K562 (cell line): ENCODE measurements around the gene CNGA3. TPM values are rescaled to one million over a fixed set of nuclear protein-coding genes. Genes with fewer than 3 reads are reported as not detected.

Source experiments
- BCOR ChIP-seq: fragments of 450-650 bp; IDR thresholded peaks from 2 replicates; pipeline ENCODE4 v1.6.1; 2016
- FOXA3 ChIP-seq, 2 experiments: fragments of 450-650 bp in 1 of 2; sonication (generic) in 1 of 2; formaldehyde crosslinking; IDR thresholded peaks in 1 of 2; conservative IDR thresholded peaks in 1 of 2; 2 replicates each; pipeline versions ENCODE4 v1.4.0 to v1.8.0; 2020 to 2022; ENCODE audit warnings: mild to moderate bottlenecking in 2 of 2, missing genetic modification reagents in 1 of 2
- FOXJ2 ChIP-seq: fragments of 200-800 bp; sonication (Bioruptor generic); IDR thresholded peaks from 2 replicates; pipeline ENCODE4 v1.6.1; 2016; ENCODE audit warnings: missing genetic modification characterization, missing compliant biosample characterization
- GTF2E2 ChIP-seq: fragments of 200-800 bp; sonication (Bioruptor generic); IDR thresholded peaks from 2 replicates; pipeline ENCODE4 v1.6.1; 2016; ENCODE audit warnings: missing genetic modification characterization, missing compliant biosample characterization
- PPARD ChIP-seq: fragments of 250-450 bp; sonication (Bioruptor Pico); IDR thresholded peaks from 2 replicates; pipeline ENCODE4 v1.8.0; 2022; ENCODE audit warnings: inconsistent platforms, mild to moderate bottlenecking, moderate library complexity
- SP2 ChIP-seq: IDR thresholded peaks from 2 replicates; pipeline ENCODE4 v1.6.1; 2011; ENCODE audit warnings: mild to moderate bottlenecking, low read depth, low read length, moderate library complexity; ENCODE audit not compliant: poor library complexity, severe bottlenecking; ENCODE audit errors: extremely low read depth
- STAT5A ChIP-seq: IDR thresholded peaks from 2 replicates; pipeline ENCODE4 v1.6.1; 2012; ENCODE audit warnings: low read length, inconsistent platforms, borderline replicate concordance
- TSC22D4 ChIP-seq: fragments of 450-650 bp; IDR thresholded peaks from 2 replicates; pipeline ENCODE4 v1.6.1; 2016; ENCODE audit warnings: missing genetic modification characterization, missing biosample characterization, control low read depth
- ZFPM2 ChIP-seq: fragments of 250-450 bp; sonication (Bioruptor Pico); IDR thresholded peaks from 2 replicates; pipeline ENCODE4 v1.5.1; 2022; ENCODE audit warnings: mild to moderate bottlenecking
- polyA plus RNA-seq, 8 experiments: library from polyadenylated mRNA; depleted of rRNA in 4 of 8; stranded (reverse) in 5 of 8; unstranded in 3 of 8; fragments of >200 nt; fragmentation: Nextera tagmentation in 2 of 8; fragmentation: Illumina TruSeq in 1 of 8; extraction: Ambion mirVana in 2 of 8; extraction: Trizol in 1 of 8; gene quantifications; 2 replicates each; pipeline versions ENCODE4 v1.2.1 to v1.2.3, GENCODE V29; 2011 to 2014; ENCODE audit warnings: inconsistent platforms in 1 of 8, missing spikeins in 1 of 8
- total RNA-seq, 7 experiments: library from RNA; depleted of rRNA in 6 of 7; stranded (reverse); fragments of >200 nt in 6 of 7; fragmentation: Illumina TruSeq in 2 of 7; extraction: Trizol in 2 of 7; gene quantifications; 2 replicates each; pipeline versions ENCODE4 v1.2.1 to v1.2.3, GENCODE V29; 2011 to 2021; ENCODE audit warnings: low replicate concordance in 1 of 7
- TF ChIP-seq, protein P1 (sequence below): fragments of 200-800 bp; sonication (Bioruptor generic); IDR thresholded peaks from 2 replicates; pipeline ENCODE4 v1.6.1; 2016; ENCODE audit warnings: missing genetic modification characterization, missing compliant biosample characterization
- TF ChIP-seq, protein P2 (sequence below): IDR thresholded peaks from 2 replicates; pipeline ENCODE4 v1.6.1; 2011; ENCODE audit warnings: borderline replicate concordance, low read depth, mild to moderate bottlenecking, moderate library complexity, low read length; ENCODE audit not compliant: insufficient read depth, poor library complexity, severe bottlenecking

CNGA3 gene
- total and polyA plus RNA-seq, 9 of the 15 experiments (the other 6 are each of a cell fraction or from before 2014, with no cell fraction given), result not detected

DNA sequence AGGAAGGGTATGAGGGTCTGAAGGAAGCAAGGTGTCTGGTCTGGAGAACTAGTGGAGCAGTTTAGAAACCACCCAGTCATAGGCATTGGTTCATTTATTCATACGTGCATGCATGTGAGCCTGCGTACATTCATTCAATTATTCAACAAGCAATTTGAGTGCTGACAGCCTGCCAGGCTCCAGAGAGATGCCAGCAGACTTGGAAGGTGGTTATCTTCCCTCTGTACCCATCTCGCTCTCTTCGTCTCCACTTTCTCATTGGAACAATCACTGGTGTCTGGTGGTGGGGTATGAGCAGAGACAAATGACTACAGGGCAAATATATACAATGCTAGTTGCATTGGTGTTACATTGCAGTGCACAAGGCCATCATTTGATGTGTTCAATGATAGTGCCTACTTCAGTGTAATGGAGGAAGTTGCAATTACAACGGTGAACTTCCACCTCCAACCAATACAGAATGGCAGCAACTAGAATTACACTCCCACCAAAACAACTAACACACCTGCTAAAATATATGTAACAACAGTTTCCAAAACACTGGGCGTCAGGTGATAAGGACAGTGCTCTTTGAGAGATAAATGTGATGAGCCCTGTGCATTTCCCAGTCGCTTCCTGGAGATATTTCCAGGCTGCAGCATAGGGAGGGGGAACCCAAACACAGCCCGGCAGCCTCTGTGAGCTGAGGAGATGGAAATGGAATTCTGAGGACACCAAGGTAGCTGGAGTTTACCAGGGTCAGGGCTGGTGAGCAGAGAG lies 32.6 kb upstream of the CNGA3 start (continued):
- no peak for TF ChIP-seq PPARD
- TF ChIP-seq, protein P1, sequence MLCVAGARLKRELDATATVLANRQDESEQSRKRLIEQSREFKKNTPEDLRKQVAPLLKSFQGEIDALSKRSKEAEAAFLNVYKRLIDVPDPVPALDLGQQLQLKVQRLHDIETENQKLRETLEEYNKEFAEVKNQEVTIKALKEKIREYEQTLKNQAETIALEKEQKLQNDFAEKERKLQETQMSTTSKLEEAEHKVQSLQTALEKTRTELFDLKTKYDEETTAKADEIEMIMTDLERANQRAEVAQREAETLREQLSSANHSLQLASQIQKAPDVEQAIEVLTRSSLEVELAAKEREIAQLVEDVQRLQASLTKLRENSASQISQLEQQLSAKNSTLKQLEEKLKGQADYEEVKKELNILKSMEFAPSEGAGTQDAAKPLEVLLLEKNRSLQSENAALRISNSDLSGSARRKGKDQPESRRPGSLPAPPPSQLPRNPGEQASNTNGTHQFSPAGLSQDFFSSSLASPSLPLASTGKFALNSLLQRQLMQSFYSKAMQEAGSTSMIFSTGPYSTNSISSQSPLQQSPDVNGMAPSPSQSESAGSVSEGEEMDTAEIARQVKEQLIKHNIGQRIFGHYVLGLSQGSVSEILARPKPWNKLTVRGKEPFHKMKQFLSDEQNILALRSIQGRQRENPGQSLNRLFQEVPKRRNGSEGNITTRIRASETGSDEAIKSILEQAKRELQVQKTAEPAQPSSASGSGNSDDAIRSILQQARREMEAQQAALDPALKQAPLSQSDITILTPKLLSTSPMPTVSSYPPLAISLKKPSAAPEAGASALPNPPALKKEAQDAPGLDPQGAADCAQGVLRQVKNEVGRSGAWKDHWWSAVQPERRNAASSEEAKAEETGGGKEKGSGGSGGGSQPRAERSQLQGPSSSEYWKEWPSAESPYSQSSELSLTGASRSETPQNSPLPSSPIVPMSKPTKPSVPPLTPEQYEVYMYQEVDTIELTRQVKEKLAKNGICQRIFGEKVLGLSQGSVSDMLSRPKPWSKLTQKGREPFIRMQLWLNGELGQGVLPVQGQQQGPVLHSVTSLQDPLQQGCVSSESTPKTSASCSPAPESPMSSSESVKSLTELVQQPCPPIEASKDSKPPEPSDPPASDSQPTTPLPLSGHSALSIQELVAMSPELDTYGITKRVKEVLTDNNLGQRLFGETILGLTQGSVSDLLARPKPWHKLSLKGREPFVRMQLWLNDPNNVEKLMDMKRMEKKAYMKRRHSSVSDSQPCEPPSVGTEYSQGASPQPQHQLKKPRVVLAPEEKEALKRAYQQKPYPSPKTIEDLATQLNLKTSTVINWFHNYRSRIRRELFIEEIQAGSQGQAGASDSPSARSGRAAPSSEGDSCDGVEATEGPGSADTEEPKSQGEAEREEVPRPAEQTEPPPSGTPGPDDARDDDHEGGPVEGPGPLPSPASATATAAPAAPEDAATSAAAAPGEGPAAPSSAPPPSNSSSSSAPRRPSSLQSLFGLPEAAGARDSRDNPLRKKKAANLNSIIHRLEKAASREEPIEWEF (CRISPR knock-in tag), result no peak
- no peak for TF ChIP-seq ZFPM2 (CRISPR knock-in tag)
- no peak for TF ChIP-seq STAT5A
- TF ChIP-seq GTF2E2 (tag), result no peak
- TF ChIP-seq FOXA3 (CRISPR knock-in tag; conservative IDR thresholded peaks at IDR 0.05 in 1 of 2, IDR thresholded peaks at IDR 0.05 in 1 of 2), result no peak
- TF ChIP-seq FOXJ2 (tag), result no peak
- TF ChIP-seq BCOR, result no peak
- TF ChIP-seq, protein P2, sequence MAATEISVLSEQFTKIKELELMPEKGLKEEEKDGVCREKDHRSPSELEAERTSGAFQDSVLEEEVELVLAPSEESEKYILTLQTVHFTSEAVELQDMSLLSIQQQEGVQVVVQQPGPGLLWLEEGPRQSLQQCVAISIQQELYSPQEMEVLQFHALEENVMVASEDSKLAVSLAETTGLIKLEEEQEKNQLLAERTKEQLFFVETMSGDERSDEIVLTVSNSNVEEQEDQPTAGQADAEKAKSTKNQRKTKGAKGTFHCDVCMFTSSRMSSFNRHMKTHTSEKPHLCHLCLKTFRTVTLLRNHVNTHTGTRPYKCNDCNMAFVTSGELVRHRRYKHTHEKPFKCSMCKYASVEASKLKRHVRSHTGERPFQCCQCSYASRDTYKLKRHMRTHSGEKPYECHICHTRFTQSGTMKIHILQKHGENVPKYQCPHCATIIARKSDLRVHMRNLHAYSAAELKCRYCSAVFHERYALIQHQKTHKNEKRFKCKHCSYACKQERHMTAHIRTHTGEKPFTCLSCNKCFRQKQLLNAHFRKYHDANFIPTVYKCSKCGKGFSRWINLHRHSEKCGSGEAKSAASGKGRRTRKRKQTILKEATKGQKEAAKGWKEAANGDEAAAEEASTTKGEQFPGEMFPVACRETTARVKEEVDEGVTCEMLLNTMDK, result no peak
- TF ChIP-seq SP2, result no peak
- no peak for TF ChIP-seq TSC22D4 (tag)
